GM19452 (cell line): ENCODE data around the gene INTS14.
"Not testable (repeated sequence)": the region's sequence is repeated elsewhere in the genome, so short reads cannot be mapped to it uniquely, and the experiment has no call there.

ENCODE experiments used
- ATAC-seq: cut with Tn5 transposase; IDR thresholded peaks from one replicate; pipeline ENCODE4 v1.9.1; 2021; ENCODE audit not compliant: unreplicated experiment

Gene INTS14

GRCh38 chr15:65632780-65633375 is 21.9 kb upstream of the INTS14 start:
- no peak for ATAC-seq

GRCh38 chr15:65631503-65631902 is 20.6 kb upstream of the INTS14 start:
- ATAC-seq = peak; percentile 60

GRCh38 chr15:65630760-65631159 is 19.8 kb upstream of the INTS14 start:
- ATAC-seq = peak; percentile 68

GRCh38 chr15:65629548-65629947 is 18.6 kb upstream of the INTS14 start:
- no peak for ATAC-seq

GRCh38 chr15:65626856-65627255 is 15.9 kb upstream of the INTS14 start:
- no peak for ATAC-seq

- no peak for ATAC-seq
These were observed 12.2 kb upstream of the INTS14 start for GRCh38 chr15:65623103-65623502.

GRCh38 chr15:65621638-65622037 is 10.7 kb upstream of the INTS14 start, which contains the start of gene SLC24A1:
TSS of gene SLC24A1 (plus strand) at chr15:65621938. CDS start at chr15:65624081, 2,143 bp downstream.
- no peak for ATAC-seq

GRCh38 chr15:65620833-65621232 is 9.9 kb upstream of the INTS14 start:
- no peak for ATAC-seq

- ATAC-seq = no peak
These were observed 8.8 kb upstream of the INTS14 start for GRCh38 chr15:65619626-65620290.

GRCh38 chr15:65618560-65619109 is 7.7 kb upstream of the INTS14 start:
- no peak for ATAC-seq

GRCh38 chr15:65615887-65616286 is 5.0 kb upstream of the INTS14 start:
- ATAC-seq = not testable (repeated sequence)

- no peak for ATAC-seq
These were observed 2.2 kb upstream of the INTS14 start for GRCh38 chr15:65612949-65613744.

- no peak for ATAC-seq
These were observed 1.6 kb upstream of the INTS14 start for GRCh38 chr15:65612616-65612946.

GRCh38 chr15:65611888-65612615 is 1.1 kb upstream of the INTS14 start:
- no peak for ATAC-seq

GRCh38 chr15:65603559-65603958 is 7.4 kb downstream of the INTS14 start:
- no peak for ATAC-seq

- no peak for ATAC-seq
These were observed 7.8 kb downstream of the INTS14 start for GRCh38 chr15:65603134-65603533.

GRCh38 chr15:65599677-65600076 is 11.3 kb downstream of the INTS14 start:
- no peak for ATAC-seq

- ATAC-seq = no peak
These were observed 12.5 kb downstream of the INTS14 start for GRCh38 chr15:65598468-65598867.

- ATAC-seq = no peak
These were observed 15.0 kb downstream of the INTS14 start for GRCh38 chr15:65595960-65596359.

GRCh38 chr15:65587094-65587493 is 23.8 kb downstream of the INTS14 start:
- ATAC-seq = no peak

- no peak for ATAC-seq
These were observed 26.7 kb downstream of the INTS14 start for GRCh38 chr15:65584241-65584640.
